Fibroblast of skin of scalp (primary cell): ENCODE data around the gene PANX2.
"Not testable (repeated sequence)": the region's sequence is repeated elsewhere in the genome, so short reads cannot be mapped to it uniquely, and the experiment has no call there.

Experiments
- DNase-seq: peaks from one replicate; pipeline ENCODE4 v3.0.0-alpha.2; 2013

PANX2 gene

GRCh38 chr22:50148166-50148500, 22.4 kb upstream of the PANX2 start:
- no peak for DNase-seq

DNA sequence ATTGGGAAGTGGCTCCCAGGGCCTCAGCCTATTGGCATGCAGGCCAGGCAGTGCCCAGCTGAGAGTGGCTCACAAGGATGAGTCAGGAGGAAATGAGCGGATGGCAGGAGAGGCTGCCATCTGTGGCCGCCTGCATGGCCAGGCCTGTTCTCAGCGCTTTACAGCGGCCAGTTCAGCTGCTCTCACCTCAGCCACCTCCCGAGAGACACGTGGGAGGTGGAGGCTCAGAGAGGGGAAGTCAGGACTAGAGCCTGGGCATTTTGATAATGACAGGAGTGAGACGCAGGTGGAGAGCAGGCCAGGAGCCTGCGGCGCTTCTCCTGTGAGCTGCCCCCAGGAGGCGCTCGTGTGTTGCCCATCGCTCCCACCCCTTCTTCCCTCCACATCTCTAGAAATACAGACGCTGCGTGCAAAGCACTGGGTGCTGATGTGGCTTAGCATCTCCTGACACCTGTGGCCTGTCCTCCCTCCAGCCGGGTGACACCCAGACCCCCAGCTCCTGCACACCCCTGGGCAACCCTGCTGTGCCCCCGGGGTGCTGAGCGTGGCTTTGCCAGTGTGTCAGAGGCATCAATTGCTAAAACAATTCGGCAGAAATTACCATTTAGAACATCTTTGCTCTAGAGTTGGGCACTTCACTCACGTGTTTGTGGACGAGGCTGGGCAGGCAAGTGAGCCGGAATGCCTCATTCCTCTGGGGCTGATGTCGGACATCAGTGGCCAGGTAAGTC, 21.4 kb upstream of the PANX2 start:
- DNase-seq = peak; percentile 22

DNA sequence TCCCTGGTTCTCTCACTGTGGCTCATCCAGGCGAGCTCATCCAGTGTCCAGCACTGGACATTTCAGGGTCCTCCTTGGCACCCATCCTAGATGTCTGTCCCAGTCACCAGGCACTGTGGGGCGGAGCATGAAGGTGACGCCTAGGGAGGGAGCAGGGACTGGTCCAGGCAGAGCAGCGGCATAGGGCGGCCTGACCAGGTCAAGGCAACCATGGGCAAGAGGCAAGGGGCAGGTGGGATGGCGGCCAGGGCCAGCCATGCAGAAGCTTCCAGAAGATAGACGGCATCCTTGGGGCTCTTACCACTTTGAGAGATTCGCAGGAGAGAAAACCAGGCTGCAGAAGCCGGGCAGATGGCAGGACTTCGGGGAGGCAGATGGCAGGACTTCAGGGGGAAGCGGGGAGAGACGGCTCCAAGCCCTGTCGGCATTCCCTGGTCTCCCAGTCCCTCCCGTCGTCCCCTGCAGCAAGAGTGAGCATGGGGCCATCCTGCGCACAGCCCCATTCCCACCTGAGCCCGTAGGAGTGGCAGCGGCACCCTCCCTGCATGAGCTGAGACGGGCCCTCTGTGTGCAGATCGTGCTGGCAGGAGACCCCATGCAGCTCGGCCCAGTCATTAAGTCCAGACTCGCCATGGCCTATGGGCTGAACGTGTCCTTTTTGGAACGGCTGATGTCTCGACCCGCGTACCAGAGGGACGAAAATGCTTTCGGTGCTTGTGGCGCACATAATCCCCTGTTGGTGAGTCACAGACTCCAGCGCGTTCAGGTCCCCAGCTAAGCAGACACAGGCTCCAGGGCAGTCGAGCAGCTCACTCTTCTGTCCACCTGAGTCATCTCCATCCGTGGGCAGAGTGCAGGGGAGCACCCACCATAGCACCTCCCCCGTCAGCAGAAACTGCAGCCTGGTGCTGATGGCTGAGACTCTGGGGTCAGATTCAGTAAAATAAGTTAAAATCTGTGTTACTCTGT, 20.1 kb upstream of the PANX2 start:
- DNase-seq = no peak

- DNase-seq = no peak
Observed at GRCh38 chr22:50151571-50152537, 18.7 kb upstream of the PANX2 start.

- DNase-seq = no peak
Observed at GRCh38 chr22:50153056-50153755, 17.3 kb upstream of the PANX2 start.

DNA sequence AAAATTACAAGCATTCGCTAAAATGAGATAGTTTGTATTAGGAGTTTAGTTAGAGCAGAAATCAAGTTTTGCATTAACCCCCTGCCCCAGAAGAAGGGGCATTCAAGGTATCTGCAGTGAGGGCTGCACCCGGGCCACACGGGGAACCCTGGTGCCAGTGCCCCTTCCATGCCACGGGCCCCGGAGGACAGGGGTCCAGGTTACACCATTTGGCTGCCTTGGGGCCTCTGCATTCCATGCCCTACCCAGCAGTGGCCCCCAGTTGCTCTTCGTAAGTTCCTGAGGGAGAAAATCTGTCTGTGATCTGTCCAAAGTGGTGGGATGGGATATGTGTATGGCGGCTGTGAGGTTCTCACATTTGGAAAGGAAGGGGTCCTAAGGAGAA, 16.8 kb upstream of the PANX2 start:
- no peak for DNase-seq

- no peak for DNase-seq
Observed at GRCh38 chr22:50157709-50158375, 12.7 kb upstream of the PANX2 start.

DNA sequence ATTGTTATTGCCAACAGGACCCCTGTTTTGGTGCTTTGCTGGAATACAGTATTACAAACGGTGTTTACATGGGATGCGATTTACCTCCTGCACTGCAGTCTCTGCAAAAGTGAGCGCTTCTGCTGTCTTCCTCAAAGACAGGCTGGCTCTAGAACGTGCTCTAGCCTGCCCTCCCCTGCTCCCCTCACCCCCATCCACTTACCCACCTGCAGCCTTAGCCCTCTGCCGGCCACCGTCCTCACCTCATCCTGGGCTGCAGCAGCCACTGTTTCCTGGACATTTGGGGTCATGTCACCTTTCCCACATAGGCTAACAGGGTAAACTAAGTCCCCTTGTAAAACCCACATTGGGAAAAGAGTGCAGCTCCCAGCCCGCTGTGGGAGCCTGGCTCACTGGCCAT, 9.6 kb upstream of the PANX2 start:
- DNase-seq = no peak

- DNase-seq = no peak
Observed at GRCh38 chr22:50161508-50162390, 8.8 kb upstream of the PANX2 start.

DNA sequence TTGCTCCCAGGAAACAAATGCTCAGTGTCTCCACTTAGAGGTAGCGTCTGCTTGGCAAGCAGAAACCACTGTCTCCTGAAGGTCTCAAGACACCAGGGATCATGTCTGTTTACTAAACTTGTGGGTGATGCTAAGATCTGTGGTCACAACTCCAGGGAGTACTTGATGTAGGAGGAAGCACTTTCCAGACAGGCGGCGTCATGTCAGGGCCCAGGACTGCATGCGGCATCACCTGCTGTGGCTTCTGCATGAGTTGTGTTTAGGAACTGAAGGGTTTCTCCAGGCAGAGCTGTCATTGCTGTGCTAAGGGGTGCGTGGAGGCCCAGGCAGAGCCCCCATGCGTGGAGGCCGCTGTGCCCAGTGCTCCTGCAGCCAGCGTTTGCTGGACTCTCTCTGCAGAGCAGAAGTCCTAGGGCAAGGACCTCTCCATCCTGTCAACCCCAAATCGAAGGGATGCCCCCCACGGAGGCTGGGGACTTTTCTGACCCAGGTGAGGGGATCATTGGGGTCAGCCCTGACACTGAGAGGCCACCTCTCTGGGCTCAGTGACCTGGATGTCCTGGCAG, 8.1 kb upstream of the PANX2 start:
- DNase-seq = no peak

- DNase-seq = no peak
Observed at GRCh38 chr22:50165436-50166123, 5.0 kb upstream of the PANX2 start.

- no peak for DNase-seq
Observed at GRCh38 chr22:50167689-50168489, 2.6 kb upstream of the PANX2 start.

DNA sequence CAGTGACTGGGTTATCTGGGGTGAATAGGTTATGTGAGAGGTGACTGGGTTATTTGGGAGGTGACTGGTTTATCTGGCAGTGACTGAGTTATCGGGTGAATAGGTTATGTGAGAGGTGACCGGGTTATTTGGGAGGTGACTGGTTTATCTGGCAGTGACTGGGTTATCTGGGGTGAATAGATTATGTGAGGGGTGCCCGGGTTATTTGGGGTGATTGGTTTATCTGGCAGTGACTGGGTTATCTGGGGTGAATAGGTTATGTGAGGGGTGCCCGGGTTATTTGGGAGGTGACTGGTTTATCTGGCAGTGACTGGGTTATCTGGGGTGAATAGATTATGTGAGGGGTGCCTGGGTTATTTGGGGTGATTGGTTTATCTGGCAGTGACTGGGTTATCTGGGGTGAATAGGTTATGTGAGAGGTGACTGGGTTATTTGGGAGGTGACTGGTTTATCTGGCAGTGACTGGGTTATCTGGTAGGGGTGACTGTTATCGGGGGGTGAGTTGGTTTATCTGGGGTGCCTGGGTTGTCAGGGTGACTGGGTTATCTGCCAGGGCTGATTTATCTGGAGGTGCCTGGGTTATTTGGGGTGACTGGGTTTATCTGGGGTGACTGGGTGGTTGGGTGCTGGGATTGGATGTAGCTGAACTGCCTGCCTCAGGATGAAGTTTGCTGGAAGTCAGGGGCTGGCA, 1.9 kb upstream of the PANX2 start:
- not testable (repeated sequence) for DNase-seq

DNA sequence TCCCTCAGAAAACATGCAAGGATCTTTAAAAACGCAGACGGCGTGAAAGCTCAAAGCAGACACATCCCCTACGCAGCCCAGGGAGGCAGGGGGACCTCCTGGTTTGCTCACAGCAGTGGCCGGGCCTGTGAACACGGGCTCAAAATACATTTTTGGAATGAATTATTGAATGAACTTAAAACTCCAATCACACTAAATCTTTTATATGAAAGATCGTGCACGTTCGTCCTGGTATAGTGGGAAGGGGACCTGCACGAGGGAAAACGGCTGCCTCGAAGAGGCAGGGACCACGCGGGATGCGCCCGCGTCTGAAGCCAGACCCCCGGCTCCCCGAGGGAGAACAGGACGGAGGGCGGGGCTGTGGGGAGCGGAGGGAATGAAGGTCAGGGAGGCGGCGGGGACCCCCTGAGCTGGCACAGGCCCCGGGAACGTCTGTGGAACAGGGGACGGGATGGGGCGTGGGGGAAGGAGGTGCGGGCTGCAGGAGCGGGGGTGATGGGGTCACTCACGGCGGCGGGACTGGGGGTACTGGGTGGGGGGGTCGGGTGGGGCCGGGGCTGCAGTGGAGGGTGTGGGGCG, 1.3 kb upstream of the PANX2 start:
- DNase-seq = no peak

DNA sequence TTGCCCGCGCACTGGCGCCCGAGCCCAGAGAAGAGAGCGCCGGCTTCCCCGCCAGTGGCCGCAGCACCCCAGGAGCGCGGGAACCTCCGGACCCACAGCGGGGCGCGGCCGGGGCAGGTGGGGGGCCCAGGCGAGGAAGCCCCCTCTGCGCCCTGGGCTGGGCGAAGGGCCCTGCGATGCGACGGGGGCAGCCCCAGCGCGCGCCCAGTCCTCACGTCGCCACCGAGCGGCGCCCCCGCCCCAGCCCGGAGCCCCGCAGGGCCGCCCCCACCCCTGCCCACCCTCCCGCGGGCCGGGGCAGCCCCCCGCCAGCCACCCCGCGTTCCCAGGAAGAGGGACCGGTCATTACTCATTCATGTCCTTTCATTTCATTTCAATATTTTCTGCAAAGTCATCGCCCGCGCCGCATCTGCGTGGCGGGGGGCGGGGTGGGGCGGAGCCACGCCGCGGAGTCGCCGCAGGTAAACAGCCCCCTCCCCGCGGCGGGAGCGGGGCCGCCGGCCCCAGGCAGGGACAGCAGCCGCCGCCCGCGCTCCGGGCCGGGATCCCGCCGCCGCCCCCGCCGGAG, 673 bp upstream of the PANX2 start:
- peak; percentile 30 for DNase-seq

- no peak for DNase-seq
Observed at GRCh38 chr22:50171319-50171964, 911 bp downstream of the PANX2 start.

DNA sequence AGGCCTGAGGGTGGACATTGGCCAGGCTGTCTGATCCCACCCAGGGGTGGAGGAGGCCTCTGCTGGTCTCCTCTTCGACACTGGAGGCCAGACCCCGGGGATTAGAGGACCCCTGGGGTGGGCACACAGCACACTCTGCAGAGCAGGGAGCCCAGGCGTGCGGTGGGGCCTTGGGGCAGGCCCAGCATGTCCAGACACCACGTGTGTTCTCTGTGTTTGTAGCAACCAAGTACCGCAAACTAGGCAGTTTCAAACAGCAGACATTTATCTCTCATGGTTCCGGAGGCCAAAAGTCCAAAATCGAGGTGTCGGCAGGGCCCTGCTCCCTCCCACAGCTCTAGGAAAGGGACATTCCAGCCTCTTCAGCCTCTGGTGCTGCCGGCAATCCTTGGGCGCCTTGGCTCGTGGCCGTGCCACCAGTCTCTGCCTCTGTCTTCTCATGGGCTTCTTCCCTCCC, 1.5 kb downstream of the PANX2 start:
- no peak for DNase-seq
